Smooth muscle cell (in vitro differentiated cells): Measurements from ENCODE around the gene ZNF182. TPM values are rescaled to one million over a fixed set of nuclear protein-coding genes. Genes with fewer than 3 reads are reported as not detected.
"Not testable (repeated sequence)": the region's sequence is repeated elsewhere in the genome, so short reads cannot be mapped to it uniquely, and the experiment has no call there.

ENCODE experiments used
- DNase-seq: peaks from one replicate; lab custom pipeline; 2025; ENCODE audit not compliant: unreplicated experiment; lab: John Stamatoyannopoulos, UW
- H2AFZ ChIP-seq: fragments of 200-600 bp; sonication (generic); 2 replicates; pipeline ENCODE4 v1.6.0; 2016; ENCODE audit warnings: antibody characterized with exemption, low read depth, mild to moderate bottlenecking
- H3F3A ChIP-seq: fragments of 200-600 bp; sonication (generic); 2 replicates; pipeline ENCODE4 v1.6.0; 2017; ENCODE audit warnings: antibody characterized with exemption, low read depth
- H3K27ac ChIP-seq: fragments of 200-600 bp; sonication (generic); 2 replicates; pipeline ENCODE4 v1.5.1; 2016; ENCODE audit warnings: low read depth, mild to moderate bottlenecking
- H3K27me3 ChIP-seq: fragments of 200-600 bp; sonication (generic); 2 replicates; pipeline ENCODE4 v1.6.1; 2016; ENCODE audit warnings: low read depth, mild to moderate bottlenecking
- H3K36me3 ChIP-seq: fragments of 200-600 bp; sonication (generic); 2 replicates; pipeline ENCODE4 v1.5.1; 2016; ENCODE audit warnings: low read depth
- H3K4me1 ChIP-seq: fragments of 200-600 bp; sonication (generic); 2 replicates; pipeline ENCODE4 v1.5.1; 2016; ENCODE audit warnings: low read depth
- H3K4me2 ChIP-seq: fragments of 200-600 bp; sonication (generic); 2 replicates; pipeline ENCODE4 v1.6.0; 2016; ENCODE audit warnings: mild to moderate bottlenecking
- H3K4me3 ChIP-seq: fragments of 200-600 bp; sonication (generic); 2 replicates; pipeline ENCODE4 v1.5.1; 2016; ENCODE audit warnings: mild to moderate bottlenecking
- H3K79me2 ChIP-seq: fragments of 200-600 bp; sonication (generic); 2 replicates; pipeline ENCODE4 v1.6.0; 2016; ENCODE audit warnings: low read depth, mild to moderate bottlenecking
- H3K9ac ChIP-seq: fragments of 200-600 bp; sonication (generic); 2 replicates; pipeline ENCODE4 v1.6.0; 2016; ENCODE audit warnings: low read depth
- H3K9me3 ChIP-seq: fragments of 200-600 bp; sonication (generic); replicated peaks from 2 replicates; pipeline ENCODE4 v1.5.1; 2016; ENCODE audit warnings: low read depth
- H4K20me1 ChIP-seq: fragments of 200-600 bp; sonication (generic); 2 replicates; pipeline ENCODE4 v1.6.0; 2016; ENCODE audit warnings: low read depth
- CTCF ChIP-seq: fragments of 200-600 bp; sonication (generic); IDR thresholded peaks from 2 replicates; pipeline ENCODE4 v1.5.1; 2017; ENCODE audit warnings: borderline replicate concordance, mild to moderate bottlenecking, antibody characterized with exemption; ENCODE audit not compliant: insufficient read depth, poor library complexity, severe bottlenecking
- WGBS: methylation state at CpG from one replicate; pipeline ENCODE4 v1.1.7; 2016; ENCODE audit warnings: low lambda C conversion rate; 5-methylcytosine and 5-hydroxymethylcytosine counted together
- polyA plus RNA-seq: library from polyadenylated mRNA; unstranded; fragments of >200 nt; fragmentation: Nextera tagmentation; extraction: Ambion mirVana; gene quantifications from 2 replicates; pipeline ENCODE4 v1.2.1, GENCODE V29; 2016
- total RNA-seq: library from RNA; depleted of rRNA; stranded (reverse); fragments of >200 nt; gene quantifications from 2 replicates; pipeline ENCODE4 v1.2.3, GENCODE V29; 2014

Gene ZNF182
- total and polyA plus RNA-seq, 2 experiments from 2014 or later = 3.0 to 5.8 TPM

DNA sequence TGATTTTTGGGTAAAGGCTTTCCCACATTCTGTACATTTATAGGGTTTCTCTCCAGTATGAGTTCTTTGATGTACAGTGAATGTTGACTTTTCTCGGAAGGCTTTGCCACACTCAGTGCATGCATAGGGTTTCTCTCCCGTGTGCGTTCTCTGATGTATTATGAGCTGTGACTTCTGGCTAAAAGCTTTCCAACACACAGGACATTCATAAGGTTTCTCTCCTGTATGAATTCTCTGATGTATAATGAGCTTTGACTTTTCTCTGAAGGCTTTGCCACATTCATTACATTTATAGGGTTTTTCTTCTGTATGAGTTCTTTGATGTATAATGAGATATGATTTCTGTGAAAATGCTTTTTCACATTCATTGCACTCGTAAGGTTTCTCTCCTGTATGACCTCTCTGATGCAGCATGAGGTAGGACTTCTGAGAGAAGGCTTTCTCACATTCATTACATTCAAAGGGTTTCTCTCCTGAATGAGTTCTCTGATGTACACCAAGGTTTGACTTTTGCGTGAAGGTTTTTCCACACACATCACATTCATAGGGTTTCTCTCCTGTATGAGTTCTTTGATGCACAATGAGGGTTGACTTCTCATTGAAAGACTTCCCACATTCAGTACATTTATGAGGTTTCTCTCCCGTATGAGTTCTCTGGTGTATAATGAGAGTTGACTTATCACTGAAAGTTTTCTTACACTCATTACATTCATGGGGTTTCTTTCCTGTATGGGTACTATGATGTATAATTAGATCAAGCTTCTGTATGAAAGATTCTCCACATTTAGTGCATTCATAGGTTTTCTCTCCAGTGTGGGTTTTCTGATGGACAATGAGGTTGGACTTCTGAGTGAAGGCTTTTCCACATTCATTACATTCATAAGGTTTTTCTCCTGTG lies 27.3 kb downstream of the ZNF182 start:
- Histone ChIP-seq H3K27me3 (no peaks in the 10 kb centered on the region), H4K20me1 (no peaks in the 10 kb centered on the region), H3K9me3 (peaks cover 40% of the 10 kb centered on the region), H3K79me2 (no peaks in the 10 kb centered on the region), H3K36me3 (peaks cover 21% of the 10 kb centered on the region), H3K4me2 (no peak overlapping the region), H3K27ac (no peak overlapping the region), H3K4me3 (no peak overlapping the region), H3K9ac (no peak overlapping the region), H2AFZ (no peak overlapping the region), H3F3A (no peaks in the 10 kb centered on the region), H3K4me1 (no peaks in the 10 kb centered on the region)
- WGBS = 93% methylated on average over 6 of the region's 6 CpGs
- no peak for DNase-seq
- TF ChIP-seq CTCF = no peak

GRCh38 chrX:47973235-47973634 lies 30.6 kb downstream of the ZNF182 start:
- Histone ChIP-seq H4K20me1 (no peaks in the 10 kb centered on the region), H3K4me1 (no peaks in the 10 kb centered on the region), H3K4me2 (no peak overlapping the region), H3K4me3 (no peak overlapping the region), H3K9ac (no peak overlapping the region), H3K27me3 (no peaks in the 10 kb centered on the region), H3K36me3 (peaks cover 10% of the 10 kb centered on the region), H3K27ac (no peak overlapping the region), H2AFZ (no peak overlapping the region), H3K79me2 (no peaks in the 10 kb centered on the region), H3K9me3 (peaks cover 28% of the 10 kb centered on the region), H3F3A (no peaks in the 10 kb centered on the region)
- DNase-seq = no peak
- TF ChIP-seq CTCF = no peak
- 100% methylated on average over 3 of the region's 3 CpGs for WGBS

DNA sequence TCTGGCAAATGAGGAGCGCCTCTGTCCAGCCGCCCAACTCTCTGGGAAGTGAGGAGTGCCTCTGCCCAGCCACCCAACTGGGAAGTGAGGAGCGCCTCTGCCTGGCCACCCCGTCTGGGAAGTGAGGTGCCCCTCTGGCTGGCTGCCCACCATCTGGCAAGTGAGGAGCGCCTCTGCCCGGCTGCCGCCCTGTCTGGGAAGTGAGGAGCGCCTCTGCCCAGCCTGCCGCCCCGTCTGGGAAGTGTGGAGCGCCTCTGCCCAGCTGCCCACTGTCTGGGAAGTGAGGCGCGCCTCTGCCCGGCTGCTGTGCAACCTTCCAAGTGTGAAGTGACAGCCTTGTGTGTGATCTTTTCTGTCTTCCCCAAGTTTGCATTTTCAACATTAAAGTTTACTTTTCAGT lies 38.3 kb downstream of the ZNF182 start:
- H3K4me2 ChIP-seq, H3K4me3 ChIP-seq, H3K79me2 ChIP-seq, DNase-seq, H3K27ac ChIP-seq, H3K4me1 ChIP-seq, H3K36me3 ChIP-seq, H4K20me1 ChIP-seq, H2AFZ ChIP-seq, H3K27me3 ChIP-seq, H3F3A ChIP-seq, H3K9me3 ChIP-seq, H3K9ac ChIP-seq: not testable (repeated sequence)
- WGBS = 88% methylated on average over 13 of the region's 14 CpGs

DNA sequence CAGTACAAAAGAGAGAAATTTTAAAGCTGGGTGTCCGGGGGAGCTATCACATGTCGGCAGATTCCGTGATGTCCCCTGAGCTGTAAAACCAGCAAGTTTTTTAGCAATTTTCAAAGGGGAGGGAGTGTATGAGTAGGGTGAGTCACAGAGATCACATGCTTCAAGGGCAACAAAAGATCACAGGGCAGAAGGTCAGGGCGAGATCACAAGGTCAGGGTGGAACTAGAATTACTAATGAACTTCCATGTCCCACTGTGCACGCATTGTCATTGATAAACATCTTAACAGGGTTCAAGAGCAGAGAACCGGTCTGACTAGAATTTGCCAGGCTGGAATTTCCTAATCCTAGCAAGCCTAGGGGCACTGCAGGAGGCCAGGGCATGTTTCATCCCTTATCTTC lies 42.0 kb downstream of the ZNF182 start:
- not testable (repeated sequence) for H3K79me2 ChIP-seq, DNase-seq, H3K9me3 ChIP-seq, H3K9ac ChIP-seq, H3K36me3 ChIP-seq, H2AFZ ChIP-seq, H3K4me1 ChIP-seq, H3K4me2 ChIP-seq, H3F3A ChIP-seq, H3K27me3 ChIP-seq, H3K27ac ChIP-seq, H4K20me1 ChIP-seq, H3K4me3 ChIP-seq
- 87% methylated on average over 6 of the region's 6 CpGs for WGBS
